Uterus (tissue), 2 donors: ENCODE data around the gene NUPR1.

Experiments
- CTCF ChIP-seq, 4 experiments: fragments of 200-600 bp in 2 of 4; fragments of 450-650 bp in 2 of 4; sonication (generic) in 2 of 4; IDR thresholded peaks; one replicate each; pipeline ENCODE4 v1.5.1; 2016 to 2019; ENCODE audit warnings: antibody characterized with exemption in 4 of 4, mild to moderate bottlenecking in 2 of 4, moderate library complexity in 1 of 4
- POLR2A ChIP-seq, 2 donors: fragments of 450-650 bp; IDR thresholded peaks; one replicate each; pipeline ENCODE4 v1.6.1; 2016; ENCODE audit warnings: antibody characterized with exemption in 2 of 2, mild to moderate bottlenecking in 1 of 2, moderate library complexity in 1 of 2

- TF ChIP-seq CTCF (IDR thresholded peaks at IDR 0.05), result no peak
- no peak for TF ChIP-seq POLR2A (IDR thresholded peaks at IDR 0.05)
Measured at GRCh38 chr16:28554634-28555423, 16.1 kb upstream of the NUPR1 start.
